WERI-Rb-1 (cell line): Measurements from ENCODE around the gene TLX1.

ENCODE experiments used
- DNase-seq: peaks from one replicate; pipeline ENCODE4 v3.0.0-alpha.2; 2020
- H3K27ac ChIP-seq: fragments of 250-450 bp; sonication (Bioruptor Pico); 2 replicates; pipeline ENCODE4 v1.5.1; 2020; ENCODE audit warnings: mild to moderate bottlenecking, moderate library complexity
- H3K27me3 ChIP-seq: fragments of 250-450 bp; sonication (Bioruptor Pico); 2 replicates; pipeline ENCODE4 v1.5.1; 2021; ENCODE audit warnings: mild to moderate bottlenecking, low read depth, moderate library complexity; ENCODE audit not compliant: insufficient read depth, severe bottlenecking
- H3K36me3 ChIP-seq: fragments of 250-450 bp; sonication (Bioruptor Pico); 2 replicates; pipeline ENCODE4 v1.5.1; 2020; ENCODE audit warnings: mild to moderate bottlenecking, moderate library complexity
- H3K4me3 ChIP-seq: 2 replicates; pipeline ENCODE4 v1.5.1; 2011; ENCODE audit warnings: low read depth, mild to moderate bottlenecking, control low read depth, low read length
- H3K9me3 ChIP-seq: fragments of 250-450 bp; sonication (Bioruptor Pico); 2 replicates; pipeline ENCODE4 v1.5.1; 2021; ENCODE audit warnings: mild to moderate bottlenecking, moderate library complexity; ENCODE audit not compliant: severe bottlenecking
- TF ChIP-seq, protein P1 (sequence below): IDR thresholded peaks from 2 replicates; pipeline ENCODE4 v1.5.1; 2011; ENCODE audit warnings: low read depth, mild to moderate bottlenecking, control low read depth, inconsistent platforms, low read length

TLX1 gene

GRCh38 chr10:101113890-101114403, 17.2 kb upstream of the TLX1 start:
- no peak overlapping the region for H3K4me3 ChIP-seq
- TF ChIP-seq, protein P1, sequence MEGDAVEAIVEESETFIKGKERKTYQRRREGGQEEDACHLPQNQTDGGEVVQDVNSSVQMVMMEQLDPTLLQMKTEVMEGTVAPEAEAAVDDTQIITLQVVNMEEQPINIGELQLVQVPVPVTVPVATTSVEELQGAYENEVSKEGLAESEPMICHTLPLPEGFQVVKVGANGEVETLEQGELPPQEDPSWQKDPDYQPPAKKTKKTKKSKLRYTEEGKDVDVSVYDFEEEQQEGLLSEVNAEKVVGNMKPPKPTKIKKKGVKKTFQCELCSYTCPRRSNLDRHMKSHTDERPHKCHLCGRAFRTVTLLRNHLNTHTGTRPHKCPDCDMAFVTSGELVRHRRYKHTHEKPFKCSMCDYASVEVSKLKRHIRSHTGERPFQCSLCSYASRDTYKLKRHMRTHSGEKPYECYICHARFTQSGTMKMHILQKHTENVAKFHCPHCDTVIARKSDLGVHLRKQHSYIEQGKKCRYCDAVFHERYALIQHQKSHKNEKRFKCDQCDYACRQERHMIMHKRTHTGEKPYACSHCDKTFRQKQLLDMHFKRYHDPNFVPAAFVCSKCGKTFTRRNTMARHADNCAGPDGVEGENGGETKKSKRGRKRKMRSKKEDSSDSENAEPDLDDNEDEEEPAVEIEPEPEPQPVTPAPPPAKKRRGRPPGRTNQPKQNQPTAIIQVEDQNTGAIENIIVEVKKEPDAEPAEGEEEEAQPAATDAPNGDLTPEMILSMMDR, result no peak
- H3K27me3 ChIP-seq, result no peaks in the 10 kb centered on the region
- H3K9me3 ChIP-seq, result no peaks in the 10 kb centered on the region
- no peak for DNase-seq
- H3K27ac ChIP-seq, result no peak overlapping the region
- H3K36me3 ChIP-seq, result no peaks in the 10 kb centered on the region

DNA sequence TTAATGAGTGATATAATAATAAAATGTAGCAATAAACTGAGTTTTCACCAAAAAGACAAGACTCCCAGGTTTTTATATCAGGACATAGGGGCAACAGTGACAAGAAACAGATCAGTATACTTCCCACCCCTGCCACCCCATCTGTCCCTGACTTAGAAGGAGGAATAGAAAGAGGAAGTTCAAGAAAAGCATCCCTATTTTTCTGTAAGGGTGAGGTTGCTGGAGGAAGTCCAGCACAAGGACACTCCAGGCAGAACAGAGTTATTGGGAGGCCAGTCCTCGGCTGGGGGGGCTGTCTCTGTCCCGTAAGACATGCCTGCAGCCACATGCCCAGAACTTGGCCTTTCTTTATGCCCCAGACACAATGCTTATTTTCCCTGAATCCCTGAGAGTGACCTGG, 16.5 kb upstream of the TLX1 start:
- Histone ChIP-seq H3K9me3 (no peaks in the 10 kb centered on the region), H3K27ac (no peak overlapping the region), H3K27me3 (no peaks in the 10 kb centered on the region), H3K4me3 (no peak overlapping the region), H3K36me3 (no peaks in the 10 kb centered on the region)
- TF ChIP-seq, protein P1, result no peak
- DNase-seq, result no peak

GRCh38 chr10:101116754-101117153, 14.3 kb upstream of the TLX1 start:
- no peak overlapping the region for H3K4me3 ChIP-seq
- no peak for DNase-seq
- H3K36me3 ChIP-seq, result no peaks in the 10 kb centered on the region
- no peaks in the 10 kb centered on the region for H3K9me3 ChIP-seq
- no peak overlapping the region for H3K27ac ChIP-seq
- H3K27me3 ChIP-seq, result no peaks in the 10 kb centered on the region
- TF ChIP-seq, protein P1, result no peak

DNA sequence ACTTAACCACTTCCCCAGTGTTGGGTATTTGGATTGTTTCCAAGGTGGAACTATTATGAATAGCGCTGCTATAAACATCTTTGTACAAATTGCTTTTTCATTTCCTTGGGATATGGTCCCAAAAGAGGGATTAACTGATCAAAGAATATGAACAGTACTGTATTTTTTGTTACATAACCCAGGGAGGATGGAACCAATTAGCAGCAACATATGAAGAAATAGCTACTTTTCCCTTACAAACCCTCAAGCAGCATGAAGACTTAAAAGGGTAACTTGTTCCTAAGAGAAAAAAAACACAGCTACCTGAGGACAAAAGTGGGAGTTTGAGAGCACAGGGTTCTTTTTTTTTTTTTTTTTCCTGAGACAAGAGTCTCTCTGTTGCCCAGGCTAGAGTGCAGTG, 13.1 kb upstream of the TLX1 start:
- Histone ChIP-seq H3K9me3 (no peaks in the 10 kb centered on the region), H3K36me3 (no peaks in the 10 kb centered on the region), H3K27me3 (no peaks in the 10 kb centered on the region), H3K4me3 (no peak overlapping the region), H3K27ac (no peak overlapping the region)
- no peak for DNase-seq
- TF ChIP-seq, protein P1, result no peak

- TF ChIP-seq, protein P1, result no peak
- Histone ChIP-seq H3K4me3 (no peak overlapping the region), H3K27me3 (no peaks in the 10 kb centered on the region), H3K27ac (no peak overlapping the region), H3K9me3 (no peaks in the 10 kb centered on the region), H3K36me3 (no peaks in the 10 kb centered on the region)
- DNase-seq, result no peak
Observed at GRCh38 chr10:101120520-101120883, 10.6 kb upstream of the TLX1 start.

DNA sequence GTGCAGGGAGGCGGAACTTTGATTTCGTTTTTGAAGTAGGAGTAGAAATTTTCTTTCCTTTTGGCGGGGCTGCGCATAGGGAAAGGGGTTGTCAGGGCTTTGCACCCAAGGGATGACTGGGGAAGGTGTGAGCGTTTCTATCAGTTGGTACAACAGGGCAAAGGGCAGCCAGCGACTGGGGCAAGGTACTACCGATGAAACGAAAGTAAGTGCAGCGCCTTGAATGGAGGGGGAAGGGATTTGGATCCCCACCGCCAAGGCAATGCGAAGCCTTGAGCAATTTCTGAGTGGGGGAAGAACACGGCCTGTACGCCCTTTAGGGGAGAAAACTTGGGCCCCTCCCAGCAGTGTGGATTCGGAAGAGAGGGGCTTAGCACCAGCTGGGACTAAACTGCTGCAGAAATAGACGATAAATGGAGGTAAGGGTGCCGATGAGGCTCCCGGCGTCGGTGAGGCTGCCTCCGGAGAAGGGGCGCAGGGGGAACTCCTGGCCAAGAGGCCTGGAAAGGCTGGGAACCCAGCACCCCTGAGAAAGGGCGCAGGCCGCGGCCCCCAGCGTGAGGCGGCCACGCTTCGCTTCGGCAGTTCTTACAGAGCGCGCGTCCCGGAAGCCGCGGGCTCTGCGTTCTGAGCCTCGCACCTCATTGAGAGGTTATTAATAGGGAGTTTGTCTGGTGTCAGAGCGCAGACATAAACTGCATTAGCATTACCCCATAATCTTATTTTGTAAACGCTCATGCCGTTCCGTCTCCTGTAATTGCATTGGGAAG, 10.0 kb upstream of the TLX1 start:
- no peak for DNase-seq
- Histone ChIP-seq H3K27me3 (no peaks in the 10 kb centered on the region), H3K27ac (no peak overlapping the region), H3K4me3 (no peak overlapping the region), H3K36me3 (no peaks in the 10 kb centered on the region), H3K9me3 (no peaks in the 10 kb centered on the region)
- TF ChIP-seq, protein P1, result no peak
